NOMO-1 (cell line): ENCODE measurements around the gene PAQR8.

Experiments
- DNase-seq, 2 experiments: peaks; one replicate each; lab custom pipeline; 2025; ENCODE audit not compliant: unreplicated experiment in 2 of 2; lab: John Stamatoyannopoulos, UW

Gene PAQR8

DNA sequence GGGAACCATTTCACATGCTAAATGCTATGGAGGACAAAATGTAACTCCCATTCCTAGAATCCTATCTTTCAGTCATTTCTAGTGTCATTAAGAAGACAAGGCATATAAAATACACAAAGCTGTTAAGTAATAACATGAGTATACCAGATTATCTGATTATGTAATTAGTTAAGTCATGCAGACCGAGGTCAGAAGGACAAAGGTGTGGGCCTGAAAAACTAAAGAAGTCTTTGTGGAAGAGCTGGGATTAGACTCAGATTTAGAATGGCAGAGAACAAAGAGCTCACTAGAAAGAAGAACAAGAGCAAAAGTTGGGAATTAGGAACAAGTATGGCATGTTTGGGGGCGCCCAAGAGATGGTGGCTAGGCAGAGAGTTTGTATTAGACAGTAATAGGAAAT is 95.1 kb downstream of the PAQR8 start:
- DNase-seq = no peak
